Measurements from ENCODE around the gene STXBP6.
"Not testable (repeated sequence)": the region's sequence is repeated elsewhere in the genome, so short reads cannot be mapped to it uniquely, and the experiment has no call there.

The STXBP6 gene

DNA sequence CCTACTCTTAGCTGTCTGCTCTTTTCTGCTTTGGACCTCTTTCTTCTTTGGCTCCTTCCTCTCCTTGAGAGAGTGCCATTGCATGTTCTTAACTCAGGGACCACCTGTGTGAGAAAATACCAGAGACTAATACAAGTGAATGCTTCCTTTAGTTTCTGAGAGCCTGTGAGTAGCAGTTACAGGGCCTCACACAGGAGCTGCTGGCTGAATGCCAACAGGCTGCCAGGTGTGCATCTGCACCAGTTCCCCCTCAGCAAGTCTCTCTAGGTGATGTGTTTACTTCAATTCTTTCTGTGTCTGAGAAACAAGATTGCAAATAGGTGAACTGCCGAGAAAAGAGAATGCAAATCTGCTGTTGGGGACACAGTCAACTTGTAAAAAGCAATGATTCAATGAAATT, 108.2 kb downstream of the STXBP6 start:
- no peak for FAIRE-seq
- TF ChIP-seq POLR2A (IDR thresholded peaks at IDR 0.05; ENCODE audit: low read depth, low read length): no peak
- TF ChIP-seq TAF1 (IDR thresholded peaks at IDR 0.05; ENCODE audit: borderline replicate concordance, low read depth, low read length): no peak

DNA sequence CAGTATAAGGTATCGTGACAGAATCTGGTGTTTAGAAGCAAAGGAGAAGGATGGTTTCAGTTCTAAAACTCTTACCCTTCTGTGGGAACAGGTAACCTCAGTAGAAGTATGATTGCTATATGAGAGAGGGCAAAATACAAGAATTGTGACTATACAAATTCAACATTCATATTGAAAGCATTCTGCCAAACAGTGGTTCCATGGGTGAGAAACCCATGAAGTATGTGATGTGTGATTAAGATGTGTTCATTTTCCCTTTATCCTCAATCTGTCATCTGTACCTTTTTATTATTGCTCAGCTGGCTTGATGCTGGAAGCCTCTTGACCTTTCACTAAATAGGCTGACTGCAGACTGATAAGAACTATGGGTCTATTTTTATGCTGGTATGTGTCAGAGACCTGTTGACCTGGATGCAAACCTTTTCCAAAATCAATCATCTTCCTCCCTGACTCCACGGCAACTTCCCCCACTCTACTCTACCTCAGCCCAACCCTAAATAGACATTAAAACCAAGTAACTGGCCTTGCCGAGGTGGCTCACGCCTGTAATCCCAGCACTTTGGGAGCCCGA, 109.6 kb downstream of the STXBP6 start:
- DNase-seq (ENCODE audit: insufficient read length): no peak
- no peak for FAIRE-seq
- TF ChIP-seq POLR2A (IDR thresholded peaks at IDR 0.05; ENCODE audit: low read depth, low read length) (no peak), TAF1 (IDR thresholded peaks at IDR 0.05; ENCODE audit: borderline replicate concordance, low read depth, low read length) (no peak), POLR2AphosphoS5 (IDR thresholded peaks at IDR 0.05; ENCODE audit: low read depth, low read length) (no peak)

More for the DNA sequence above, 108.2 kb downstream of the STXBP6 start:
- no peak for DNase-seq (ENCODE audit: insufficient read length)

DNA sequence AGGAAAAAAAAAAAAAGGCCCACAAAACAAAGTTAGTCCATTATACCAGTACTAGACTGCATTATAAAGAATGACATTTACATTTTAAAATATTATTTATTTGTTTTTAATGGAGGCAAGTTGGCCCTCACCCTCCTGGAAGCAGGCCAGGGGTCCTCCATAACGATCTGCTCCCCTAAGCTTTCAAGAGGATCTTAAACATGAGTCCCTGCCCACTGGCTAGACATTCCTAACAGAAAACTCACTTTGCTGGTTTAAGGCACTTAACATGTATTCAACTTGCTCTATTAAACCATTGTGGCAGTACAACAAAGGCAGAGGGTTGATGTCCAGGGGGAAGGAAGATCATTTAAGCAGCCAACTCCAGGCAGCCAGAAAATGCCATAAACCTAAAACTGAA, 111.4 kb downstream of the STXBP6 start:
- no peak for DNase-seq (ENCODE audit: insufficient read length)
- no peak for FAIRE-seq
- TF ChIP-seq POLR2A (IDR thresholded peaks at IDR 0.05; ENCODE audit: low read depth, low read length) (no peak), POLR2AphosphoS5 (IDR thresholded peaks at IDR 0.05; ENCODE audit: low read depth, low read length) (no peak), TAF1 (IDR thresholded peaks at IDR 0.05; ENCODE audit: borderline replicate concordance, low read depth, low read length) (no peak)

DNA sequence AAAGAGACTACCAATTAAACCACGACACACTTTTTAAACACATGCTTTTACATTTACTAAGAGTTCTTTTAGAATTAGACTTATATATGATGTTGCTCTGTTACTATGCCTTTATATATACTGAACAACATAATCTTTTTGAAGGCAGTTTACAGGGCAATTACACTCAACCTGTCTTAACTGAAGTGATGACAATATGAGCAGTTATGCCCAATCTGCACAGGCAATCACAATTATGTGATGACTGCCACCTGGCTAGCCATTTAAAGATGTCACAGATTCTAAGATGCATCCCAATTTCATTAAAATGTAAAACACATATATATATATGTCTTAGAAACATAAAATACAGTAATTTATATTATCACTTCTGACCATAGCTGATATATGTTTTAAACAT, 112.6 kb downstream of the STXBP6 start:
- FAIRE-seq (no peak), DNase-seq (ENCODE audit: insufficient read length) (no peak)
- TF ChIP-seq POLR2A (IDR thresholded peaks at IDR 0.05; ENCODE audit: low read depth, low read length) (no peak), POLR2AphosphoS5 (IDR thresholded peaks at IDR 0.05; ENCODE audit: low read depth, low read length) (no peak), TAF1 (IDR thresholded peaks at IDR 0.05; ENCODE audit: borderline replicate concordance, low read depth, low read length) (no peak)

DNA sequence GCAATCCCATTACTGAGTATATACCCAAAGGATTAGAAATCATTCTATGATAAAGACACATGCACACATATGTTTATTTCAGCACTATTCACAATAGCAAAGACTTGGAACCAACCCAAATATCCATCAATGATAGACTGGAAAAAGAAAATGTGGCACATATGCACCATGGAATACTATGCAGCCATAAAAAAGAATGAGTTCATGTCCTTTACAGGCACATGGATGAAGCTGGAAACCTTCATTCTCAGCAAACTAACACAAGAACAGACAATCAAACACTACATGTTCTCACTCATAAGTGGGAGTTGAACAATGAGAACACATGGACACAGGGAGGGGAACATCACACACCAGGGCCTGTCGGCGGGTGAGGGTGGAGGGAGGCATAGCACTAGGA, 113.2 kb downstream of the STXBP6 start:
- not testable (repeated sequence) for FAIRE-seq; DNase-seq (ENCODE audit: insufficient read length)

DNA sequence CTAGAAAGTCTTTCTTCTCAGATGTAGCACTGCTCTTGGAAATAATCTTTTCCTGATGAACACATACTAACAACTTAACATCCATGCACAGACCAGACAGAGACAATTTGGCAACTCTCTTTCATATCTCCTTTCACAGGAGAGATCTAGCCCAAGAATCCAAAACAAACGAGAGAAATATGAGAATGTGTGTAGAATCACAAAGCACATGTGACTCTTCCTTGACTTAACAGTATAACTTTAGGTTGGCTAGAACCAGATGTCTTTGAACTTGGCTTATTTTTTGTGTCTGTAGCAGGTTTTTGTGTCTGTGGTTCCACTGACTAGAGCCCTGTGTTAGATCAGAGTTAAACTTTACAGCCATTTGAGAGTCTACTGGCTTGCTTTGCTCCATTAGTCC, 114.2 kb downstream of the STXBP6 start:
- FAIRE-seq (no peak), DNase-seq (ENCODE audit: insufficient read length) (no peak)
- TF ChIP-seq TAF1 (IDR thresholded peaks at IDR 0.05; ENCODE audit: borderline replicate concordance, low read depth, low read length) (no peak), POLR2A (IDR thresholded peaks at IDR 0.05; ENCODE audit: low read depth, low read length) (no peak), POLR2AphosphoS5 (IDR thresholded peaks at IDR 0.05; ENCODE audit: low read depth, low read length) (no peak)

DNA sequence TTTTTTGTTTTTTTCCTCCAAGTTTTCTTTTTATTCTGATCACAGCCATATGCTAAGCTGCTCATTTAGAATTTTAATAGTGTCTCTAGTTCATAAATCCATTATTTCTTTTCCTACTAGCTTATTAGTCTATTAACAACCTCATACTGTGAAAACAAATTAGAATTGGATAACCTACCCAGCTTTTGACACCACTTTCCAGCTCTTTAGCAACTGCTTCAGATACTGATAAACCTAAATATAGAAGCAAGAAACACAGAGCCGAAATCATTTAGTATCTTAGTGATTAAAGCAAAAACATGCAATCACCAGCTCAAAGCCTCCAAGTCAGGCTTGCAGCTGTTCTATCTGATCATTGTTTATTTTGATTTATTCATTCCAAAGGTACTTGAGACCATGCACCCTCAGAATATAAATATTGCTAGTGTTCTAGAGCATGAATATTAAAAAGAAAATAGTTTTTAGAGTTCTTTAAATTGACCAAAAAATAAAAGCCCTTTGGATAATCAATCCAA, 121.5 kb downstream of the STXBP6 start:
- no peak for TF ChIP-seq TAF1 (IDR thresholded peaks at IDR 0.05; ENCODE audit: borderline replicate concordance, low read depth, low read length)
- no peak for DNase-seq (ENCODE audit: insufficient read length)
- no peak for FAIRE-seq

DNA sequence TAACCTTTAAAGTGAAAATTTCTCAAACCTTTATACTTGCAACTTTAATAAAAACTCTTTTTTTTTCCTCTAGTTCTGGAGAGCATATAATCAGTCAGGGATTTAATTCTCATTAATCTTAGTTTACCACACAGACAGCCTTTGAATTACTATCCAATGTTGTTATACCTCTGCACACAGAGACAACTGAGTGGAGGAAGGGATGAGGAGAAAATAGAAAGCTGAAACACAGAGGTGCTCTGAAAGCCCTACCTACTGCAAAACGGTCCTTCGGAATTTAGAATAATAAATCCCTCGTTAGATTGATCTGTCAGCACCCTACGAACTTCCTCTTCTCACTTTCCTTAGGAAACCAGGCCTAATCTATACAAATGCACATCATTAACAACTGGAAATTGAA, 122.1 kb downstream of the STXBP6 start:
- DNase-seq (ENCODE audit: insufficient read length) (no peak), FAIRE-seq (no peak)
- no peak for TF ChIP-seq TAF1 (IDR thresholded peaks at IDR 0.05; ENCODE audit: borderline replicate concordance, low read depth, low read length)
- no peak for TF ChIP-seq POLR2AphosphoS5 (IDR thresholded peaks at IDR 0.05; ENCODE audit: low read depth, low read length)
- no peak for TF ChIP-seq POLR2A (IDR thresholded peaks at IDR 0.05; ENCODE audit: low read depth, low read length)

DNA sequence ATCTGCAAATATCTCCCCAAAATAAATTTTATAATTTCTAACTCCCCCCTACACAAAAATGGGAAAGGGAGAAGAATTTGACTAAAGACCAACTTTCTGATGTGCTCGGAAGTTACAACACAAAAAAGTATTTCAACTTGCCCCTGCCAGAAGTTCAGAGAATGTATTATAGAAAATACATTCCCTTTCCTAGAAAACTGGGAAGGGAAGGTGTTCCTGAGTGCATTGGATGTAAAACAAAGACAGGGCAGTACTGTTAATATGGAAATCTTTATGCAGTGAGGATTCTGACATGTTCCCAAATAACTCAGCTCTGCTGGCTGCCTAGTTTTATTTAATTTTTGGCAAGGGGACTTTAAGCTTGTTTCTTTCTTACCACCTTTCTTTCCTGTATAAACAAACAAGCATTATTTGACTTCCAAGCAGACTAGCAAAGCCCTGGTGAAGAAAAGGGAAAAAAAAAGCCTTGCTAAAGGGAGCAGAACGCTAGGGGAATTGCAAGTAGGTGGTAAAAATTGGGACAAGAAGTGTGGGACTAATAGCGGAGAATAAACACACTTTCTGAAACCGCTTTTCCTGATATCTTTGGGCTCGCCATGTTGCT, 124.1 kb downstream of the STXBP6 start:
- DNase-seq (ENCODE audit: insufficient read length) (no peak), FAIRE-seq (no peak)
- TF ChIP-seq POLR2AphosphoS5 (IDR thresholded peaks at IDR 0.05; ENCODE audit: low read depth, low read length) (no peak), TAF1 (IDR thresholded peaks at IDR 0.05; ENCODE audit: borderline replicate concordance, low read depth, low read length) (no peak), POLR2A (IDR thresholded peaks at IDR 0.05; ENCODE audit: low read depth, low read length) (no peak)

DNA sequence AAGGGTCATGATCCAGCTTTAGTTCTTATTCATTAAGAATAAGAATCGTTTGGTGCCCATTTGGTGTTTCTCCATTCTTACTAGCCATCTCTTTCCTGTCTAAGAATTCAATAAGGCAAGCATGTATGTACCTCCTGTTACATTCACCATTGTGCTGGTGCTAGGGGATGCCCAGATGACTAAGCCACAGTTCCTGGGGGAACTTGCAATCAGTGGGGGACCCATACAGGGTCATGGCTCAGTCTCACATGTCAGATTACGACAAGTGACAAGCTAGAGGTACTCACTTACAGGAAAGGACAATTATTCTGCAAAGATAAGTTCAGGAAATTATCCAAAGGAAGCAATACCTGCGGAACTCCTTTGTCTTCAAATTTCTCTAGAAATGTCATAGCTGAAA, 125.4 kb downstream of the STXBP6 start:
- DNase-seq (ENCODE audit: insufficient read length): no peak
- no peak for FAIRE-seq
- TF ChIP-seq POLR2A (IDR thresholded peaks at IDR 0.05; ENCODE audit: low read depth, low read length) (no peak), TAF1 (IDR thresholded peaks at IDR 0.05; ENCODE audit: borderline replicate concordance, low read depth, low read length) (no peak), POLR2AphosphoS5 (IDR thresholded peaks at IDR 0.05; ENCODE audit: low read depth, low read length) (no peak)

DNA sequence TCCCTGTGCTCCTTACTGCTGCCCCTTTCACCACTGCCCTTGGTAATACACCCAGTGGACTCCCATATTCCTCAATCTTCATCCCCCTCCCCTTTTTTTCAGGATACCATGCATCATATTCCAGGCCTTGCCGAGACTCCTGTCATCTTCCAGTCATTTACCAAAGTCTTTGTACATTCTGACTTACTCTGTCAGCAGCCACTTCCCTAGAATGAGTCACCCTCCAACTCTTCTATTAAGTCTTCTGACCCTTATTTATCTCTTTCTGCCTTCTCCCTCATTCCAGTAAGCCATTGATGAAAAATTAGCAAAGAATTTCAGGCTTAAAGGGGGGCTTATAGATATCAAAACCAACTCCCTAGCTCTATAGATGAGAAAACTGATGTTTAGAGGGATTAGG, 128.0 kb downstream of the STXBP6 start:
- TF ChIP-seq POLR2AphosphoS5 (IDR thresholded peaks at IDR 0.05; ENCODE audit: low read depth, low read length) (no peak), POLR2A (IDR thresholded peaks at IDR 0.05; ENCODE audit: low read depth, low read length) (no peak), TAF1 (IDR thresholded peaks at IDR 0.05; ENCODE audit: borderline replicate concordance, low read depth, low read length) (no peak)
- DNase-seq (ENCODE audit: insufficient read length): no peak
- FAIRE-seq: no peak

DNA sequence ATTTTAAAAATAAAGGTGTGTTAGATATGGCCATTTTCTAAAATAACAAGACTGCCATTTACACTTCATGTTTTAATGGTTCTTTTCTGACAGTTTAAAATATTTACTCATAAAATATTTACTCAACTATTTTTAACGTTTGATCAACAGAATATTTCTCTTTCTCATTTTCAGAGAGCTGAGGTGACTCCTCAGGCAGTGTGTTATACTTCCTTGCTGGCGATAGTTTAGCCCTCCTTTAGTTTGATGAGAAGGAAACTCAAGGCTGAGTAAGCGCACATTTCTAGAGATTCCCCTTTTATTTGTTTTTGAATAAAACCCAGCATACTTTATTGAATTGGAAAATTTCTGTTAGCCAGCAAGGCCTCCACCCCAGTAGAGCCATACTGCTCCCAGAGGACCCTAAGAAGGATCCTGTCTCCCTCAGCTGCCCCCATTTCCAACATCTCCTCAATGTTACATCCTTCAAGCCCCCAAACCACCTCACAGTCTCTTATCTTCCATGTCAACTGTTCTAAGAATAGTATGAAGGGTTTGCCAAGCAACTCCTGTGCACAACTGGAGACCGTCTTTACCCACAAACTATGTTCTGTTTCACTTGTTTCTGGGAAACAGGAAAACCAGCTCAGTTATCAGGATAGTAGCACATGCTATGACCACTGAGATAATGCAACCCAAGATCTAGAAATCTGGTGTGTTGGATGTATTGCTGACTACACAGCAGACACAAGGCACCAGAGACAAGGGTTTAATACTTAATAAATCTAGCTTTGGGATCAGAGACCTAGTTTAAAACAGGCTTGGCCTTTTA, 129.5 kb downstream of the STXBP6 start:
- TF ChIP-seq POLR2AphosphoS5 (IDR thresholded peaks at IDR 0.05; ENCODE audit: low read depth, low read length) (no peak), POLR2A (IDR thresholded peaks at IDR 0.05; ENCODE audit: low read depth, low read length) (no peak), TAF1 (IDR thresholded peaks at IDR 0.05; ENCODE audit: borderline replicate concordance, low read depth, low read length) (no peak)
- DNase-seq (ENCODE audit: insufficient read length): no peak
- FAIRE-seq: no peak

Measured in GM12892 (cell line).